ENCODE data around the gene COL15A1. TPM values are rescaled to one million over a fixed set of nuclear protein-coding genes. Genes with fewer than 3 reads are reported as not detected.

COL15A1 gene
- total and polyA plus RNA-seq, 2 of the 8 experiments (the other 6 are each of a cell fraction or from before 2014, with no cell fraction given) = 0.12 to 0.15 TPM

GRCh38 chr9:98894171-98894570 is 49.5 kb upstream of the COL15A1 start (continued):
- TF ChIP-seq ATF2 (IDR thresholded peaks at IDR 0.05; ENCODE audit: low read length) (no peak), NRF1 (IDR thresholded peaks at IDR 0.05; ENCODE audit: low read depth, low read length) (no peak), EGR1 (IDR thresholded peaks at IDR 0.05; ENCODE audit: borderline replicate concordance, low read depth, low read length) (no peak)

Measured in H1 (cell line).